GM23338 (cell line): ENCODE results near the gene KIT. TPM values are rescaled to one million over a fixed set of nuclear protein-coding genes. Genes with fewer than 3 reads are reported as not detected.

Experiments
- ATAC-seq: fragments of 200-7000 bp; cut with Tn5 transposase; 3 replicates; pipeline ENCODE4 v1.9.1; 2020
- DNase-seq: peaks from one replicate; pipeline ENCODE4 v3.0.0-alpha.2; 2015; ENCODE audit warnings: low spot score
- H2AFZ ChIP-seq: fragments of 200-600 bp; sonication (generic); 2 replicates; pipeline ENCODE4 v1.8.0; 2016; ENCODE audit warnings: antibody characterized with exemption, mild to moderate bottlenecking, moderate library complexity
- H3F3A ChIP-seq: fragments of 200-600 bp; sonication (generic); replicated peaks from 2 replicates; pipeline ENCODE4 v1.8.0; 2017; ENCODE audit warnings: antibody characterized with exemption, mixed run types, low read depth
- H3K27ac ChIP-seq: fragments of 200-600 bp; sonication (generic); 2 replicates; pipeline ENCODE4 v1.6.1; 2016; ENCODE audit warnings: low read depth
- H3K27me3 ChIP-seq: fragments of 200-600 bp; sonication (generic); 2 replicates; pipeline ENCODE4 v1.8.0; 2016; ENCODE audit warnings: mild to moderate bottlenecking, mixed run types, moderate library complexity; ENCODE audit not compliant: insufficient read depth
- H3K36me3 ChIP-seq: fragments of 200-600 bp; sonication (generic); 2 replicates; pipeline ENCODE4 v1.8.0; 2016; ENCODE audit warnings: mild to moderate bottlenecking; ENCODE audit not compliant: insufficient read depth
- H3K4me1 ChIP-seq: fragments of 200-600 bp; sonication (generic); 2 replicates; pipeline ENCODE4 v1.8.0; 2016; ENCODE audit warnings: mild to moderate bottlenecking, moderate library complexity; ENCODE audit not compliant: insufficient read depth
- H3K4me2 ChIP-seq: fragments of 200-600 bp; sonication (generic); 2 replicates; pipeline ENCODE4 v1.7.1; 2017; ENCODE audit warnings: mixed run types
- H3K4me3 ChIP-seq: fragments of 200-600 bp; sonication (generic); 2 replicates; pipeline ENCODE4 v1.6.1; 2016; ENCODE audit warnings: mixed run types
- H3K79me2 ChIP-seq: fragments of 200-600 bp; sonication (generic); replicated peaks from 2 replicates; pipeline ENCODE4 v1.8.0; 2017; ENCODE audit warnings: mild to moderate bottlenecking; ENCODE audit not compliant: insufficient read depth
- H3K9me2 ChIP-seq: fragments of 200-600 bp; sonication (generic); 2 replicates; pipeline ENCODE4 v1.8.0; 2017; ENCODE audit not compliant: insufficient read depth
- H4K20me1 ChIP-seq: fragments of 200-600 bp; sonication (generic); replicated peaks from 2 replicates; pipeline ENCODE4 v1.8.0; 2017; ENCODE audit warnings: mild to moderate bottlenecking; ENCODE audit not compliant: insufficient read depth
- H3K27ac Mint-ChIP-seq: 2 replicates; pipeline ENCODE4 v1.8.0; 2020; ENCODE audit warnings: inconsistent platforms, mild to moderate bottlenecking, moderate library complexity, mixed read lengths
- H3K27me3 Mint-ChIP-seq: 3 replicates; pipeline ENCODE4 v1.8.0; 2022; ENCODE audit warnings: low read depth, mild to moderate bottlenecking, moderate library complexity, mixed read lengths, inconsistent platforms; ENCODE audit not compliant: insufficient read depth, poor library complexity
- H3K36me3 Mint-ChIP-seq: 3 replicates; pipeline ENCODE4 v1.8.0; 2021; ENCODE audit warnings: low read depth, mild to moderate bottlenecking, inconsistent platforms, moderate library complexity, mixed read lengths
- H3K4me1 Mint-ChIP-seq: 3 replicates; pipeline ENCODE4 v1.8.0; 2020; ENCODE audit warnings: mild to moderate bottlenecking, inconsistent platforms, mixed read lengths
- H3K4me3 Mint-ChIP-seq: 3 replicates; pipeline ENCODE4 v1.8.0; 2021; ENCODE audit warnings: moderate library complexity, mild to moderate bottlenecking, inconsistent platforms, mixed read lengths
- H3K9me3 Mint-ChIP-seq: 3 replicates; pipeline ENCODE4 v1.8.0; 2020; ENCODE audit warnings: moderate library complexity, mild to moderate bottlenecking, inconsistent platforms, mixed read lengths
- CREB1 ChIP-seq: fragments of 250-450 bp; sonication (Bioruptor Pico); IDR thresholded peaks from 2 replicates; pipeline ENCODE4 v1.5.0; 2020; ENCODE audit warnings: low read depth, mild to moderate bottlenecking, moderate library complexity
- CTCF ChIP-seq, 2 experiments: fragments of 200-600 bp in 1 of 2; sonication (generic) in 1 of 2; conservative IDR thresholded peaks; 2 replicates each; pipeline versions ENCODE4 v1.5.1 to v1.6.1; 2016 to 2017; ENCODE audit warnings: antibody characterized with exemption in 2 of 2, low read depth in 2 of 2, mild to moderate bottlenecking in 2 of 2, moderate library complexity in 1 of 2
- ETS1 ChIP-seq: IDR thresholded peaks from 2 replicates; pipeline ENCODE4 v1.6.1; 2016; ENCODE audit warnings: antibody characterized with exemption
- EZH2 ChIP-seq: fragments of 200-600 bp; sonication (generic); IDR thresholded peaks from one replicate; pipeline ENCODE4 v1.8.0; 2017; ENCODE audit warnings: antibody characterized with exemption, mild to moderate bottlenecking, low read depth; ENCODE audit not compliant: unreplicated experiment
- EZH2phosphoT487 ChIP-seq: fragments of 200-600 bp; sonication (generic); IDR thresholded peaks from one replicate; pipeline ENCODE4 v1.8.1; 2018; ENCODE audit warnings: antibody characterized with exemption; ENCODE audit not compliant: unreplicated experiment
- JUNB ChIP-seq: IDR thresholded peaks from one replicate; pipeline ENCODE4 v1.6.1; 2016; ENCODE audit warnings: antibody characterized with exemption; ENCODE audit not compliant: unreplicated experiment
- NANOG ChIP-seq: IDR thresholded peaks from 2 replicates; pipeline ENCODE4 v1.6.1; 2016; ENCODE audit warnings: antibody characterized with exemption, borderline replicate concordance
- POLR2AphosphoS5 ChIP-seq: IDR thresholded peaks from 2 replicates; pipeline ENCODE4 v1.6.1; 2016; ENCODE audit warnings: antibody characterized with exemption, low read depth
- STAT1 ChIP-seq: IDR thresholded peaks from one replicate; pipeline ENCODE4 v1.6.1; 2016; ENCODE audit warnings: antibody characterized with exemption; ENCODE audit not compliant: unreplicated experiment
- ZNF114 ChIP-seq: fragments of 250-450 bp; sonication (Bioruptor Pico); IDR thresholded peaks from 2 replicates; pipeline ENCODE4 v1.5.0; 2020; ENCODE audit warnings: mild to moderate bottlenecking, moderate library complexity
- ZNF331 ChIP-seq: fragments of 250-450 bp; sonication (Bioruptor Pico); IDR thresholded peaks from 2 replicates; pipeline ENCODE4 v1.5.0; 2020; ENCODE audit warnings: low read depth, mild to moderate bottlenecking, moderate library complexity
- polyA plus RNA-seq: library from polyadenylated mRNA; unstranded; fragments of >200 nt; fragmentation: Nextera tagmentation; extraction: Ambion mirVana; gene quantifications from 2 replicates; pipeline ENCODE4 v1.2.1, GENCODE V29; 2016
- total RNA-seq: library from RNA; depleted of rRNA; stranded (reverse); fragments of >200 nt; shearing (Covaris generic); gene quantifications from 2 replicates; pipeline ENCODE4 v1.2.3, GENCODE V29; 2014
- TF ChIP-seq, protein P1 (sequence below): IDR thresholded peaks from one replicate; pipeline ENCODE4 v1.6.1; 2018; ENCODE audit warnings: antibody characterized with exemption; ENCODE audit not compliant: unreplicated experiment
- TF ChIP-seq, protein P2 (sequence below): fragments of 250-450 bp; sonication (Bioruptor Pico); IDR thresholded peaks from 2 replicates; pipeline ENCODE4 v1.5.0; 2020; ENCODE audit warnings: mild to moderate bottlenecking, moderate library complexity

The KIT gene
- total and polyA plus RNA-seq, 2 experiments from 2014 or later: 9.0 to 28.4 TPM

DNA sequence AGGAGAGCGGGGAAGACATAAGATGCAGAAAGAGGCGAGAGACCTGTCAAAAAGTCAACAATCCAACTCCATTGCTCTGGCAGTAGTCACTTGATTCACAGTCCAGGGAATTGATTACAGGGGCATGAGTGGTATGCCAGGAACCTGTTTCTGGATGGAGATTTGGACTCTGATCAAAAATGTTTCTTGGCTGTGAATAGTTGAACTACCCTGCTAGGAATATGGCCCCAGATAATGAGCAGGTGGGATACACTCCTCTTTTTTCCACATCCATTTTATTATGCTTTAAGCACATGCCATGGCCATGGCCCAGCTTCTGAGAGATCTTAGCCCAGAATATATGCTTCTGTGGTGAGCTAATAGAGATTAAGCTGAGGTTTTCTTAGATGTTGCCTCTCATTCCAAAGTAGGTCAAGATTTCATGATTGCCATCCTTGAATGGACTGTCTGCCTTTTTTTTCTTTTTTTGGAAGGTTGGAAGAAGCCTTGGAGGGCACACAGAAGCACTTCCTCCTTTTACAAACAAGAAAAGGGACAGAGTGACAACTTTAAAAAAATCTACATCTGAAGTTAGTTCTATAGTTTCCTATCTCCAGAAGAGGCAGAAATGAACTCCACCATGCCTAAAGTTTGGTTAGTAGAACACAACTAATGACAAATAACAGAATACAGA is 121.9 kb downstream of the KIT start:
- Histone ChIP-seq H4K20me1 (no peaks in the 10 kb centered on the region), H3K27ac (no peak overlapping the region), H3K36me3 (no peaks in the 10 kb centered on the region), H3K27me3 (no peaks in the 10 kb centered on the region), H3K4me3 (no peak overlapping the region), H3F3A (no peaks in the 10 kb centered on the region), H3K9me2 (peaks cover 15% of the 10 kb centered on the region; the same call in 1 of the 2 replicates), H3K79me2 (no peaks in the 10 kb centered on the region), H3K4me1 (no peaks in the 10 kb centered on the region), H2AFZ (no peak overlapping the region), H3K4me2 (no peak overlapping the region)
- H3K4me1 Mint-ChIP-seq: no peaks in the 10 kb centered on the region
- no peak for DNase-seq
- H3K4me3 Mint-ChIP-seq: no peak overlapping the region
- no peak for TF ChIP-seq ZNF331 (CRISPR knock-in tag)
- TF ChIP-seq JUNB: no peak
- no peak for TF ChIP-seq STAT1
- no peak for TF ChIP-seq ZNF114 (CRISPR knock-in tag)
- no peak for TF ChIP-seq CREB1 (CRISPR knock-in tag)
- TF ChIP-seq, protein P1, sequence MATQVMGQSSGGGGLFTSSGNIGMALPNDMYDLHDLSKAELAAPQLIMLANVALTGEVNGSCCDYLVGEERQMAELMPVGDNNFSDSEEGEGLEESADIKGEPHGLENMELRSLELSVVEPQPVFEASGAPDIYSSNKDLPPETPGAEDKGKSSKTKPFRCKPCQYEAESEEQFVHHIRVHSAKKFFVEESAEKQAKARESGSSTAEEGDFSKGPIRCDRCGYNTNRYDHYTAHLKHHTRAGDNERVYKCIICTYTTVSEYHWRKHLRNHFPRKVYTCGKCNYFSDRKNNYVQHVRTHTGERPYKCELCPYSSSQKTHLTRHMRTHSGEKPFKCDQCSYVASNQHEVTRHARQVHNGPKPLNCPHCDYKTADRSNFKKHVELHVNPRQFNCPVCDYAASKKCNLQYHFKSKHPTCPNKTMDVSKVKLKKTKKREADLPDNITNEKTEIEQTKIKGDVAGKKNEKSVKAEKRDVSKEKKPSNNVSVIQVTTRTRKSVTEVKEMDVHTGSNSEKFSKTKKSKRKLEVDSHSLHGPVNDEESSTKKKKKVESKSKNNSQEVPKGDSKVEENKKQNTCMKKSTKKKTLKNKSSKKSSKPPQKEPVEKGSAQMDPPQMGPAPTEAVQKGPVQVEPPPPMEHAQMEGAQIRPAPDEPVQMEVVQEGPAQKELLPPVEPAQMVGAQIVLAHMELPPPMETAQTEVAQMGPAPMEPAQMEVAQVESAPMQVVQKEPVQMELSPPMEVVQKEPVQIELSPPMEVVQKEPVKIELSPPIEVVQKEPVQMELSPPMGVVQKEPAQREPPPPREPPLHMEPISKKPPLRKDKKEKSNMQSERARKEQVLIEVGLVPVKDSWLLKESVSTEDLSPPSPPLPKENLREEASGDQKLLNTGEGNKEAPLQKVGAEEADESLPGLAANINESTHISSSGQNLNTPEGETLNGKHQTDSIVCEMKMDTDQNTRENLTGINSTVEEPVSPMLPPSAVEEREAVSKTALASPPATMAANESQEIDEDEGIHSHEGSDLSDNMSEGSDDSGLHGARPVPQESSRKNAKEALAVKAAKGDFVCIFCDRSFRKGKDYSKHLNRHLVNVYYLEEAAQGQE: no peak
- TF ChIP-seq, protein P2, sequence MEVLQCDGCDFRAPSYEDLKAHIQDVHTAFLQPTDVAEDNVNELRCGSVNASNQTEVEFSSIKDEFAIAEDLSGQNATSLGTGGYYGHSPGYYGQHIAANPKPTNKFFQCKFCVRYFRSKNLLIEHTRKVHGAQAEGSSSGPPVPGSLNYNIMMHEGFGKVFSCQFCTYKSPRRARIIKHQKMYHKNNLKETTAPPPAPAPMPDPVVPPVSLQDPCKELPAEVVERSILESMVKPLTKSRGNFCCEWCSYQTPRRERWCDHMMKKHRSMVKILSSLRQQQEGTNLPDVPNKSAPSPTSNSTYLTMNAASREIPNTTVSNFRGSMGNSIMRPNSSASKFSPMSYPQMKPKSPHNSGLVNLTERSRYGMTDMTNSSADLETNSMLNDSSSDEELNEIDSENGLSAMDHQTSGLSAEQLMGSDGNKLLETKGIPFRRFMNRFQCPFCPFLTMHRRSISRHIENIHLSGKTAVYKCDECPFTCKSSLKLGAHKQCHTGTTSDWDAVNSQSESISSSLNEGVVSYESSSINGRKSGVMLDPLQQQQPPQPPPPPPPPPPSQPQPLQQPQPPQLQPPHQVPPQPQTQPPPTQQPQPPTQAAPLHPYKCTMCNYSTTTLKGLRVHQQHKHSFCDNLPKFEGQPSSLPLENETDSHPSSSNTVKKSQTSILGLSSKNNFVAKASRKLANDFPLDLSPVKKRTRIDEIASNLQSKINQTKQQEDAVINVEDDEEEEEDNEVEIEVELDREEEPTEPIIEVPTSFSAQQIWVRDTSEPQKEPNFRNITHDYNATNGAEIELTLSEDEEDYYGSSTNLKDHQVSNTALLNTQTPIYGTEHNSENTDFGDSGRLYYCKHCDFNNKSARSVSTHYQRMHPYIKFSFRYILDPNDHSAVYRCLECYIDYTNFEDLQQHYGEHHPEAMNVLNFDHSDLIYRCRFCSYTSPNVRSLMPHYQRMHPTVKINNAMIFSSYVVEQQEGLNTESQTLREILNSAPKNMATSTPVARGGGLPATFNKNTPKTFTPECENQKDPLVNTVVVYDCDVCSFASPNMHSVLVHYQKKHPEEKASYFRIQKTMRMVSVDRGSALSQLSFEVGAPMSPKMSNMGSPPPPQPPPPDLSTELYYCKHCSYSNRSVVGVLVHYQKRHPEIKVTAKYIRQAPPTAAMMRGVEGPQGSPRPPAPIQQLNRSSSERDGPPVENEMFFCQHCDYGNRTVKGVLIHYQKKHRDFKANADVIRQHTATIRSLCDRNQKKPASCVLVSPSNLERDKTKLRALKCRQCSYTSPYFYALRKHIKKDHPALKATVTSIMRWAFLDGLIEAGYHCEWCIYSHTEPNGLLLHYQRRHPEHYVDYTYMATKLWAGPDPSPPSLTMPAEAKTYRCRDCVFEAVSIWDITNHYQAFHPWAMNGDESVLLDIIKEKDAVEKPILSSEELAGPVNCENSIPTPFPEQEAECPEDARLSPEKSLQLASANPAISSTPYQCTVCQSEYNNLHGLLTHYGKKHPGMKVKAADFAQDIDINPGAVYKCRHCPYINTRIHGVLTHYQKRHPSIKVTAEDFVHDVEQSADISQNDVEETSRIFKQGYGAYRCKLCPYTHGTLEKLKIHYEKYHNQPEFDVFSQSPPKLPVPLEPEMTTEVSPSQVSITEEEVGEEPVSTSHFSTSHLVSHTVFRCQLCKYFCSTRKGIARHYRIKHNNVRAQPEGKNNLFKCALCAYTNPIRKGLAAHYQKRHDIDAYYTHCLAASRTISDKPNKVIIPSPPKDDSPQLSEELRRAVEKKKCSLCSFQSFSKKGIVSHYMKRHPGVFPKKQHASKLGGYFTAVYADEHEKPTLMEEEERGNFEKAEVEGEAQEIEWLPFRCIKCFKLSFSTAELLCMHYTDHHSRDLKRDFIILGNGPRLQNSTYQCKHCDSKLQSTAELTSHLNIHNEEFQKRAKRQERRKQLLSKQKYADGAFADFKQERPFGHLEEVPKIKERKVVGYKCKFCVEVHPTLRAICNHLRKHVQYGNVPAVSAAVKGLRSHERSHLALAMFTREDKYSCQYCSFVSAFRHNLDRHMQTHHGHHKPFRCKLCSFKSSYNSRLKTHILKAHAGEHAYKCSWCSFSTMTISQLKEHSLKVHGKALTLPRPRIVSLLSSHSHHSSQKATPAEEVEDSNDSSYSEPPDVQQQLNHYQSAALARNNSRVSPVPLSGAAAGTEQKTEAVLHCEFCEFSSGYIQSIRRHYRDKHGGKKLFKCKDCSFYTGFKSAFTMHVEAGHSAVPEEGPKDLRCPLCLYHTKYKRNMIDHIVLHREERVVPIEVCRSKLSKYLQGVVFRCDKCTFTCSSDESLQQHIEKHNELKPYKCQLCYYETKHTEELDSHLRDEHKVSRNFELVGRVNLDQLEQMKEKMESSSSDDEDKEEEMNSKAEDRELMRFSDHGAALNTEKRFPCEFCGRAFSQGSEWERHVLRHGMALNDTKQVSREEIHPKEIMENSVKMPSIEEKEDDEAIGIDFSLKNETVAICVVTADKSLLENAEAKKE (CRISPR knock-in tag): no peak
- TF ChIP-seq EZH2: no peak
- no peak for TF ChIP-seq ETS1
- no peak for TF ChIP-seq NANOG
- no peak for TF ChIP-seq POLR2AphosphoS5
- no peak for TF ChIP-seq EZH2phosphoT487
- TF ChIP-seq CTCF (conservative IDR thresholded peaks at IDR 0.05; ENCODE audit: low read depth in 2 of 2): no peak
- H3K36me3 Mint-ChIP-seq: no peaks in the 10 kb centered on the region; the same call in 2 of the 3 replicates
- peaks cover 5% of the 10 kb centered on the region for H3K27me3 Mint-ChIP-seq
- H3K27ac Mint-ChIP-seq: no peak overlapping the region
- no peaks in the 10 kb centered on the region for H3K9me3 Mint-ChIP-seq
- no peak for ATAC-seq
